ENCODE measurements around the gene CFDP1.

CFDP1 gene

GRCh38 chr16:75248536-75249380, 184.5 kb downstream of the CFDP1 start:
- TF ChIP-seq, protein P1, sequence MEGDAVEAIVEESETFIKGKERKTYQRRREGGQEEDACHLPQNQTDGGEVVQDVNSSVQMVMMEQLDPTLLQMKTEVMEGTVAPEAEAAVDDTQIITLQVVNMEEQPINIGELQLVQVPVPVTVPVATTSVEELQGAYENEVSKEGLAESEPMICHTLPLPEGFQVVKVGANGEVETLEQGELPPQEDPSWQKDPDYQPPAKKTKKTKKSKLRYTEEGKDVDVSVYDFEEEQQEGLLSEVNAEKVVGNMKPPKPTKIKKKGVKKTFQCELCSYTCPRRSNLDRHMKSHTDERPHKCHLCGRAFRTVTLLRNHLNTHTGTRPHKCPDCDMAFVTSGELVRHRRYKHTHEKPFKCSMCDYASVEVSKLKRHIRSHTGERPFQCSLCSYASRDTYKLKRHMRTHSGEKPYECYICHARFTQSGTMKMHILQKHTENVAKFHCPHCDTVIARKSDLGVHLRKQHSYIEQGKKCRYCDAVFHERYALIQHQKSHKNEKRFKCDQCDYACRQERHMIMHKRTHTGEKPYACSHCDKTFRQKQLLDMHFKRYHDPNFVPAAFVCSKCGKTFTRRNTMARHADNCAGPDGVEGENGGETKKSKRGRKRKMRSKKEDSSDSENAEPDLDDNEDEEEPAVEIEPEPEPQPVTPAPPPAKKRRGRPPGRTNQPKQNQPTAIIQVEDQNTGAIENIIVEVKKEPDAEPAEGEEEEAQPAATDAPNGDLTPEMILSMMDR (IDR thresholded peaks at IDR 0.05; ENCODE audit: low read depth, low read length, missing control alignments), result no peak
- no peak for DNase-seq (ENCODE audit: low read depth)
- H3K4me3 ChIP-seq (ENCODE audit: low read depth, low read length), result no peak overlapping the region
- in situ Hi-C loops (cut with HindIII; ENCODE audit: low sequenced_read_pairs), result loop anchor here (25.0 kb wide), 1 partner anchor 139 kb away; no protein-coding TSS in a partner anchor

DNA sequence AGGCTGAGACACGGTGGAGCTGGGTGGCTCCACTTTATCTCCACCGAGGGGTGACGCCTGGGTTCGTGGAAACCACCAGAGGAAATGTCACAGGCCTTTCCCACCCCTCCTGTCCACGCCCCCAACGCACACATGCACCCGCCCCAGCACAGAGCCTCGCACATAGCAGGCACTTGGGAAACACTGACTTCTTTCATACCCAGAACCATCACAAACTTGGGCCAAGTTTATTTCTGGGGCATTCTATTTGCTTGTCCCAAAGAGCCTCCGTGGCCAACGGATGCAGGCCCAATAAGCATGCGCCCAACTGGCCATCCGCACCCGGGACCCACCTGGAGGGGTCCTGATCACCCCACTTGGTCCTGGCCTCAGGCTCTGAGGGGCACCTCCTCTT, 185.2 kb downstream of the CFDP1 start:
- H3K4me3 ChIP-seq (ENCODE audit: low read depth, low read length), result no peak overlapping the region
- DNase-seq (ENCODE audit: low read depth), result no peak
- TF ChIP-seq, protein P1 (IDR thresholded peaks at IDR 0.05; ENCODE audit: low read depth, low read length, missing control alignments), result no peak
- in situ Hi-C loops (cut with HindIII; ENCODE audit: low sequenced_read_pairs), result loop anchor here (25.0 kb wide), 1 partner anchor 139 kb away; no protein-coding TSS in a partner anchor

DNA sequence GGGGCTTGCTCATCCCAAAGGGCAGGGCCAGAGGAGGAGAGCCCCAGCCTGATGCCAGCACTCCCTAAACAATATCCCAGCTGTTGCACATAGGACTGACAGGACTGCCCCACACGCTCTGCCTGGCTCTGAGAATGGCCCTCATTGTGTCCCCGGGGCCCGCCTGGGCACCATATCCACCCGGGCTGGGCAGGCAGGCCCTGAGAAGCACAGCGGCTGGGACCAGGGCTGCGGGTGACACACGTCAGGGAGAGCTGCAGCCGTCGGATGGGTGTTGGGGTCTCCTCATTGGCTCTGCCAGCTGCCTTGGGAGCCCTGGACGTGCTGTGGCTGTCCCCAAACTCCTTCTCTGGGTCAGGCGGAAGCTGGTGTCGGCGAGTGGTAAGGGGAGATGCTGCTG, 186.1 kb downstream of the CFDP1 start:
- TF ChIP-seq, protein P1 (IDR thresholded peaks at IDR 0.05; ENCODE audit: low read depth, low read length, missing control alignments), result no peak
- no peak overlapping the region for H3K4me3 ChIP-seq (ENCODE audit: low read depth, low read length)
- in situ Hi-C loops (cut with HindIII; ENCODE audit: low sequenced_read_pairs), result loop anchor here (25.0 kb wide), 1 partner anchor 140 kb away; no protein-coding TSS in a partner anchor
- DNase-seq (ENCODE audit: low read depth), result no peak

GRCh38 chr16:75246504-75247205, 186.6 kb downstream of the CFDP1 start:
- TF ChIP-seq, protein P1 (IDR thresholded peaks at IDR 0.05; ENCODE audit: low read depth, low read length, missing control alignments), result no peak
- no peak for DNase-seq (ENCODE audit: low read depth)
- H3K4me3 ChIP-seq (ENCODE audit: low read depth, low read length), result no peak overlapping the region
- in situ Hi-C loops (cut with HindIII; ENCODE audit: low sequenced_read_pairs), result loop anchor here (25.0 kb wide), 1 partner anchor 141 kb away; no protein-coding TSS in a partner anchor

GRCh38 chr16:75244844-75245758, 188.2 kb downstream of the CFDP1 start:
- in situ Hi-C loops (cut with HindIII; ENCODE audit: low sequenced_read_pairs), result loop anchor here (25.0 kb wide), 1 partner anchor 142 kb away; no protein-coding TSS in a partner anchor
- DNase-seq (ENCODE audit: low read depth), result peak; percentile 93
- no peak overlapping the region for H3K4me3 ChIP-seq (ENCODE audit: low read depth, low read length)
- TF ChIP-seq, protein P1 (IDR thresholded peaks at IDR 0.05; ENCODE audit: low read depth, low read length, missing control alignments), result no peak
